ENCODE measurements around the gene RNASE7. TPM values are rescaled to one million over a fixed set of nuclear protein-coding genes. Genes with fewer than 3 reads are reported as not detected.
"Not testable (repeated sequence)": the region's sequence is repeated elsewhere in the genome, so short reads cannot be mapped to it uniquely, and the experiment has no call there.

RNASE7 gene
- total RNA-seq, 1 donor from 2014 or later, result 1.2 TPM

- DNase-seq, result no peak
Observed at GRCh38 chr14:21023817-21024584, 18.2 kb upstream of the RNASE7 start.

GRCh38 chr14:21024585-21025370, 17.4 kb upstream of the RNASE7 start, which contains the start of gene NDRG2:
NDRG2 (minus strand) TSS chr14:21025061; CDS start chr14:21023315, 1,746 bp downstream.
- DNase-seq, result peak; percentile 91

GRCh38 chr14:21025371-21026273, 16.5 kb upstream of the RNASE7 start:
- DNase-seq, result peak; percentile 76

- peak; percentile 78 for DNase-seq
Observed at GRCh38 chr14:21026274-21026987, 15.7 kb upstream of the RNASE7 start.

- no peak for DNase-seq
Observed at GRCh38 chr14:21026988-21027315, 15.2 kb upstream of the RNASE7 start.

- DNase-seq, result no peak
Observed at GRCh38 chr14:21029917-21030316, 12.2 kb upstream of the RNASE7 start, which contains the start of gene TPPP2. TPPP2 (plus strand) TSS chr14:21030217; CDS start chr14:21030582, 365 bp downstream.

DNA sequence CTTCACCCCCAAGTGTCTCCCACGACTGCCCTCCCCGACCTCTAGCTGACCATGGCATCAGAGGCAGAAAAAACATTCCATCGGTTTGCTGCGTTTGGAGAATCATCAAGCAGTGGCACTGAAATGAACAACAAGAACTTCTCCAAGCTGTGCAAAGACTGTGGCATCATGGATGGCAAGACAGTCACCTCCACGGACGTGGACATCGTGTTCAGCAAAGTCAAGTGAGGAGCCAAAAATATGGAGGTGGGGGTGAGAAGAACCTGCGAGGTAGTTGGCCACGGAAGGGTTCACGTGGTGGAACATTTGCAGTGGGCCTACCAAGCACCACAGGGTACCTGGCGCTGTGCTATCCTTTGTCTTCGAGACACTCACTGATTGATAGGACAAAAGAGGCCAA, 11.6 kb upstream of the RNASE7 start:
- DNase-seq, result no peak

GRCh38 chr14:21032326-21033132, 9.6 kb upstream of the RNASE7 start:
- DNase-seq, result no peak

GRCh38 chr14:21033133-21033698, 8.9 kb upstream of the RNASE7 start:
- DNase-seq, result no peak

DNA sequence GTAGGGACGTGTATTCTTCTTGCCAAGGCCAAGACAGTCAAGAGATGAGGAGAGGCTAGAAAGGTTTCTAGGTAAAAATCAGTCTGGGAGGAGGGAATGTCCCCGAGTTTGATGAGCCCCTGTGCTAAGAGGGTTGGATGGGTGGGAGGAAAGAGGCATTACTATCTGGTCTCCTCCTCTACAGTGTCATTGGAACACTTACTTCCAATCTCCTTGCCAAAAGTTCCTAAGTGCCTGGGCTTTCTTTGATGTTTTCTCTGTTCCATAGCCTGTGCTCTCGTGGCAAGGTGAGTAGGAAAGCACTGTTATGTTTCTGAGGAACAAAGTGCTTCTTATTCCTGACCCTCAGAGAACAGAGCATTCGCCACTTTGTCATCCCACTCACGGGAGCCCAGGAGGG, 7.5 kb upstream of the RNASE7 start, which contains the start of gene RNASE13:
RNASE13 (minus strand) TSS at position 101 of the 400 bp plus-strand sequence. CDS start 519 bp downstream, outside the sequence.
- DNase-seq, result no peak

DNA sequence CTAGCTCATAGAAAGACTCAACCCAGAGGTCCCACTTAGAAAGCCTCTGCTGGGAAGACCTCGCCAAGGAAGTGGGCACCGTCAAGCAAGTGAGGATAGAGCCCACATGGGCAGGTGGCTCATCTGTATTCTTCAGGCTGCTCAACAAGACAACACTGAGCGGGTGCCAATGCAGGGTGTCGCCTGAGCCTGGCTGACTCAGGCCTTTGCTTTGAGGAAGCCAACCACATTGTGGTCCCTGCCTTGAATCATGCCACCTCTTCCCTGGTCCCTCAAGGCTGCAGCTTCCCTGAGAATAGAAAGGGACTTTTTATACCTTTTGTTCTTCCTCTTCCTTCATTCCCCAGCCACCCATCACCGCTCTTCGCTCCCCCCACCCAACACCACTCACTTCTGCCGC, 5.4 kb upstream of the RNASE7 start:
- no peak for DNase-seq

GRCh38 chr14:21037156-21037555, 5.0 kb upstream of the RNASE7 start:
- no peak for DNase-seq

DNA sequence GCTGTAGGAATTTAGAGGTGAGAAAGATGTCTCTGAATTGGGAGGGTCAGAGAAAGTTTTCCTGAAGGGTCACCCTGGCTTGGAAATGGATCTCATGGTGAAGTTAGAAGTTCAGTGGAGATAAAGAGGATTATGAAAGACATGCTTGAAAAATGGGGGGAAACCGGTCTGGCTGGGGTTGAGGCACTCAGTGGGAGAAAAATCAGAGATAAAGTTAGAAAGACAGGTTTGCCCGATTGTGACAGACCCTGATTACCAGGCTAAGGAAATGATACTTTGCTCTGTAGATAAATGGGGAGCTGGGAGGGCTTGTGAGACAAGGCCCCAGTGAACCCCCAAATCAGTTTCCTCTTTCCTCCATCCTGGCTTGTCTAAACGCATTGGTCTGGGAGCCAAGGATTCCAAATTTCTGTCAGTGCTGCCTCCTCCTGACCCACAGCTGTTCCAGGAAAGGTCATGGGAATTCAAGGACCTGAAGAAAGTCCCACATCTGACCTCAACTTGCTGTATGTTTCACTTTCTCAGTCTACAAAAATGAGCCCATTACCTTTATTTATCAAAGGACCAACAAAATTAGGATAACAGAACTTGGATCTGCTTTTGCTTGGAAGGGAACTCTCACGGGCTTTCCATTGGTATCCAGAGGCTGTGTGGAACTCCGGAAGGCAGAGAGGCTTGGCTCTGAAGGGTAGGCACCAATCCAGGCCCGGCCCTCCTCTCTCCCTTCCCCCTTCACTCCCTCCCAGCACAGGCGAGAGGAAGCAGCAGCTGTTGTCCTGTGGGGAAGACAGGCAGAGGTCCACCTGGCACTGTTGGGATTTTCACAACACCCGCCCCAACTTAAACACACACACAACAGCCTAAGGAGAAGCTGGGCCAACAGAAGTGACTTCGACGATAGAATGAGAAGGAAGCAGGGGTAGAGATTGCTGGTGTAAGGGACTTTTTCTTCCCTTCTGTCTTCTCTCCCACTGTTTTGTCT, 3.4 kb upstream of the RNASE7 start:
- DNase-seq, result peak; percentile 97

- peak; percentile 94 for DNase-seq
Observed at GRCh38 chr14:21039585-21040369, 2.4 kb upstream of the RNASE7 start.

DNA sequence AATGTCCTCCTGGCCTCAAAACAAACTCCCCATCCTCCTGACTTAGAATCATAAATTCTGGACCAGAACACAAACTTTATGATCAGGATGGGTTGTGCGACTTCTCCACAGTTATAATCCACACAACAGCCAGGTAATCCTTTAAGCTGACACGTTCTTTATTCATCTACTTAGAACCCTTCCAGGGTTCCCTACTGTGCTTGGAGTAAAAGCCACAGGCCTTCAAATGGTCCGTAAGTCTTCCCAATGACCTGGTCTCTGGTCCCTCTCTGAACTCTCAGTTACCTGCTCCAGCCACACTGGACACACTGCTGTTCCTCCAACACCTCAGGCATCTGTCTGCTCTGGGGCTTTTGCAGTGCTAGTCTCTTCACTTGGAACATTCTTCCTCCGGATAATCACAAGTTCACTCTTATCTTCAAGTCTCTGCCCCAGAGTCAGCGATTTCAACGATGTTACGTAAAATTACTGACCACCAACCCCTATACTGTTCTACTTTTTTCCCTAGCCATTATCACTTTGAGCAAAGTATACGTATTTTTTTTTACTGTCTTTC, 1.7 kb upstream of the RNASE7 start:
- DNase-seq, result no peak

- not testable (repeated sequence) for DNase-seq
Observed at GRCh38 chr14:21040941-21041340, 1.2 kb upstream of the RNASE7 start.

DNA sequence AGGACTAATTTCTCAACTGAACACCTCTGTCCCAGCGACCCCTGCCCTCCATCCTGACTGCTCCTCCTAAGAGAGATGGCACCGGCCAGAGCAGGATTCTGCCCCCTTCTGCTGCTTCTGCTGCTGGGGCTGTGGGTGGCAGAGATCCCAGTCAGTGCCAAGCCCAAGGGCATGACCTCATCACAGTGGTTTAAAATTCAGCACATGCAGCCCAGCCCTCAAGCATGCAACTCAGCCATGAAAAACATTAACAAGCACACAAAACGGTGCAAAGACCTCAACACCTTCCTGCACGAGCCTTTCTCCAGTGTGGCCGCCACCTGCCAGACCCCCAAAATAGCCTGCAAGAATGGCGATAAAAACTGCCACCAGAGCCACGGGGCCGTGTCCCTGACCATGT, 756 bp downstream of the RNASE7 start:
- DNase-seq, result no peak
